ENCODE measurements around the gene EFCAB6. TPM values are rescaled to one million over a fixed set of nuclear protein-coding genes. Genes with fewer than 3 reads are reported as not detected.

The EFCAB6 gene
- total RNA-seq, 1 experiment from 2014 or later = not detected

GRCh38 chr22:43637275-43638260 lies 174.5 kb downstream of the EFCAB6 start:
- TF ChIP-seq, protein P1, sequence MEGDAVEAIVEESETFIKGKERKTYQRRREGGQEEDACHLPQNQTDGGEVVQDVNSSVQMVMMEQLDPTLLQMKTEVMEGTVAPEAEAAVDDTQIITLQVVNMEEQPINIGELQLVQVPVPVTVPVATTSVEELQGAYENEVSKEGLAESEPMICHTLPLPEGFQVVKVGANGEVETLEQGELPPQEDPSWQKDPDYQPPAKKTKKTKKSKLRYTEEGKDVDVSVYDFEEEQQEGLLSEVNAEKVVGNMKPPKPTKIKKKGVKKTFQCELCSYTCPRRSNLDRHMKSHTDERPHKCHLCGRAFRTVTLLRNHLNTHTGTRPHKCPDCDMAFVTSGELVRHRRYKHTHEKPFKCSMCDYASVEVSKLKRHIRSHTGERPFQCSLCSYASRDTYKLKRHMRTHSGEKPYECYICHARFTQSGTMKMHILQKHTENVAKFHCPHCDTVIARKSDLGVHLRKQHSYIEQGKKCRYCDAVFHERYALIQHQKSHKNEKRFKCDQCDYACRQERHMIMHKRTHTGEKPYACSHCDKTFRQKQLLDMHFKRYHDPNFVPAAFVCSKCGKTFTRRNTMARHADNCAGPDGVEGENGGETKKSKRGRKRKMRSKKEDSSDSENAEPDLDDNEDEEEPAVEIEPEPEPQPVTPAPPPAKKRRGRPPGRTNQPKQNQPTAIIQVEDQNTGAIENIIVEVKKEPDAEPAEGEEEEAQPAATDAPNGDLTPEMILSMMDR (IDR thresholded peaks at IDR 0.05; ENCODE audit: insufficient read depth in 1 of 2, low read depth in 1 of 2, low read length in 1 of 2, severe bottlenecking in 1 of 2, unreplicated experiment in 1 of 2) = no peak
- H3K36me3 Mint-ChIP-seq (ENCODE audit: insufficient read depth, unreplicated experiment) = no peaks in the 10 kb centered on the region
- H3K9me3 ChIP-seq = peaks cover 7% of the 10 kb centered on the region; the same call in 1 of the 2 replicates
- H3K36me3 ChIP-seq (ENCODE audit: control insufficient read depth, insufficient read depth, low read length) = no peaks in the 10 kb centered on the region
- no peaks in the 10 kb centered on the region for H3K27me3 ChIP-seq (replicated peaks; ENCODE audit: control insufficient read depth, insufficient read depth, low read length)
- no peaks in the 10 kb centered on the region for H3K4me1 Mint-ChIP-seq (ENCODE audit: low read depth, unreplicated experiment)
- peaks cover 14% of the 10 kb centered on the region for H3K9me3 Mint-ChIP-seq (ENCODE audit: unreplicated experiment)
- H3K27me3 Mint-ChIP-seq (ENCODE audit: insufficient read depth, unreplicated experiment) = peaks cover 7% of the 10 kb centered on the region
- no peak for DNase-seq
- no TSS peak for BruUV-seq (replicated peaks)
- ChIA-PET CTCF (no interaction called here), POLR2A (no interaction called here)
- H3K27ac Mint-ChIP-seq (ENCODE audit: unreplicated experiment) = no peak overlapping the region
- H3K4me1 ChIP-seq = no peaks in the 10 kb centered on the region
- intact Hi-C loops (cut with micrococcal nuclease; ENCODE audit: unreplicated experiment) = no loop called here
- H3K4me3 Mint-ChIP-seq (ENCODE audit: unreplicated experiment) = no peak overlapping the region
- H3K4me3 ChIP-seq (ENCODE audit: low read depth, low read length) = no peak overlapping the region

DNA sequence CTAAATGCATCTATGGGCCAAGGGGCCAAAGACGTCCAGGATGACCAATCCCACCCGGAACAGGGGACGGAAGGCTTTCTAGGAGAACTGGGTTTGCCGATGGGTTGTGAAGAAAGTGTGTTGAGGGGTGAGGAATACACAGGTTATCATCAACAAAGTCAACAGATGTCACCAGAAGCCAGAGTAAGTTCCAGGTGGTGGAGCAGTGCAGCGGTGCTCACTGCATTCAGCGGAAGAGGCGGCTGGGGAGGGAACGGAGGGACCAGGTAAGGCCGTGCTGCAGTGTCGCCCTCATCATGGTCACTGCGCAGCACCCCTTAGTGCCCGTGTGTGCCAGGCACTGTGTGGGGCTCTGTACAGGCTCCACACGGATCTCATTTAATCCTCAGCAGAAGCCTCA lies 176.0 kb downstream of the EFCAB6 start:
- H3K9me3 Mint-ChIP-seq (ENCODE audit: unreplicated experiment) = peaks cover 14% of the 10 kb centered on the region
- CTCF ChIA-PET = no interaction called here
- no peaks in the 10 kb centered on the region for H3K27me3 ChIP-seq (replicated peaks; ENCODE audit: control insufficient read depth, insufficient read depth, low read length)
- no peaks in the 10 kb centered on the region for H3K36me3 Mint-ChIP-seq (ENCODE audit: insufficient read depth, unreplicated experiment)
- H3K4me3 ChIP-seq (ENCODE audit: low read depth, low read length) = no peak overlapping the region
- peaks cover 7% of the 10 kb centered on the region; the same call in 1 of the 2 replicates for H3K9me3 ChIP-seq
- POLR2A ChIA-PET = no interaction called here
- H3K27ac Mint-ChIP-seq (ENCODE audit: unreplicated experiment) = no peak overlapping the region
- H3K27me3 Mint-ChIP-seq (ENCODE audit: insufficient read depth, unreplicated experiment) = peaks cover 12% of the 10 kb centered on the region
- TF ChIP-seq, protein P1 (IDR thresholded peaks at IDR 0.05; ENCODE audit: insufficient read depth in 1 of 2, low read depth in 1 of 2, low read length in 1 of 2, severe bottlenecking in 1 of 2, unreplicated experiment in 1 of 2) = no peak
- H3K4me3 Mint-ChIP-seq (ENCODE audit: unreplicated experiment) = no peak overlapping the region
- no peak for DNase-seq
- no peaks in the 10 kb centered on the region for H3K36me3 ChIP-seq (ENCODE audit: control insufficient read depth, insufficient read depth, low read length)
- intact Hi-C loops (cut with micrococcal nuclease; ENCODE audit: unreplicated experiment) = no loop called here
- no peaks in the 10 kb centered on the region for H3K4me1 ChIP-seq
- H3K4me1 Mint-ChIP-seq (ENCODE audit: low read depth, unreplicated experiment) = no peaks in the 10 kb centered on the region
- BruUV-seq (replicated peaks) = no TSS peak

- no TSS peak for BruUV-seq (replicated peaks)
- intact Hi-C loops (cut with micrococcal nuclease; ENCODE audit: unreplicated experiment) = no loop called here
- Mint-ChIP-seq H3K27me3 (ENCODE audit: insufficient read depth, unreplicated experiment) (peaks cover 13% of the 10 kb centered on the region), H3K27ac (ENCODE audit: unreplicated experiment) (no peak overlapping the region), H3K9me3 (ENCODE audit: unreplicated experiment) (peaks cover 12% of the 10 kb centered on the region), H3K4me3 (ENCODE audit: unreplicated experiment) (no peak overlapping the region), H3K36me3 (ENCODE audit: insufficient read depth, unreplicated experiment) (no peaks in the 10 kb centered on the region), H3K4me1 (ENCODE audit: low read depth, unreplicated experiment) (no peaks in the 10 kb centered on the region)
- Histone ChIP-seq H3K4me1 (no peaks in the 10 kb centered on the region), H3K9me3 (peaks cover 7% of the 10 kb centered on the region; the same call in 1 of the 2 replicates), H3K4me3 (ENCODE audit: low read depth, low read length) (no peak overlapping the region), H3K36me3 (ENCODE audit: control insufficient read depth, insufficient read depth, low read length) (no peaks in the 10 kb centered on the region), H3K27me3 (replicated peaks; ENCODE audit: control insufficient read depth, insufficient read depth, low read length) (no peaks in the 10 kb centered on the region)
- ChIA-PET POLR2A (no interaction called here), CTCF (no interaction called here)
- DNase-seq = no peak
- TF ChIP-seq, protein P1 (IDR thresholded peaks at IDR 0.05; ENCODE audit: insufficient read depth in 1 of 2, low read depth in 1 of 2, low read length in 1 of 2, severe bottlenecking in 1 of 2, unreplicated experiment in 1 of 2) = no peak
These were observed 177.0 kb downstream of the EFCAB6 start for GRCh38 chr22:43635101-43635500.

Measured in Caco-2 (cell line).